ENCODE data around the gene DSTN. TPM values are rescaled to one million over a fixed set of nuclear protein-coding genes. Genes with fewer than 3 reads are reported as not detected.

Gene DSTN
- total and polyA plus RNA-seq, 9 donors: 162 to 1,033 (median 324) TPM

GRCh38 chr20:17617868-17618672, 48.2 kb downstream of the DSTN start:
- no peaks in the 10 kb centered on the region for H3K36me3 ChIP-seq
- WGBS, 3 donors: 82 to 88% (median 87%) methylated on average over 20 of the region's 20 CpGs
- intact Hi-C loops (cut with DNase I): loop anchor here (2.0 to 5.0 kb wide), 2 partner anchors 81 kb away; no protein-coding TSS in a partner anchor
- peak in 3 of 5 donors; percentile 19 to 42 (median 25) for DNase-seq
- H3K4me1 ChIP-seq (ENCODE audit: insufficient read depth): peaks cover 6% of the 10 kb centered on the region
- no peaks in the 10 kb centered on the region for H3K27me3 ChIP-seq
- no peak overlapping the region for H3K27ac ChIP-seq
- no peak for TF ChIP-seq POLR2A (IDR thresholded peaks at IDR 0.05)
- TF ChIP-seq EP300 (IDR thresholded peaks at IDR 0.05): no peak
- no peak for TF ChIP-seq CTCF (IDR thresholded peaks at IDR 0.05)
- no peaks in the 10 kb centered on the region for H3K9me3 ChIP-seq
- no peak overlapping the region for H3K4me3 ChIP-seq

GRCh38 chr20:17618673-17619013, 48.8 kb downstream of the DSTN start:
- no peak for DNase-seq
- H3K4me1 ChIP-seq (ENCODE audit: insufficient read depth): peaks cover 6% of the 10 kb centered on the region

GRCh38 chr20:17619351-17620093, 49.6 kb downstream of the DSTN start:
- no peaks in the 10 kb centered on the region for H3K9me3 ChIP-seq
- DNase-seq: peak in 2 of 5 donors; percentile 17 to 19
- H3K27me3 ChIP-seq: no peaks in the 10 kb centered on the region
- no peak overlapping the region for H3K27ac ChIP-seq
- no peak for TF ChIP-seq POLR2A (IDR thresholded peaks at IDR 0.05)
- no peaks in the 10 kb centered on the region for H3K36me3 ChIP-seq
- intact Hi-C loops (cut with DNase I): loop anchor here in 3 of 4 donors (5.0 kb wide), 1 partner anchor 82 kb away; no protein-coding TSS in a partner anchor
- 81 to 83% (median 83%) methylated on average over 28 to 29 of the region's 29 CpGs for WGBS, 3 donors
- H3K4me3 ChIP-seq: no peak overlapping the region
- H3K4me1 ChIP-seq (ENCODE audit: insufficient read depth): peaks cover 6% of the 10 kb centered on the region

More at GRCh38 chr20:17618673-17619013, 48.8 kb downstream of the DSTN start:
- TF ChIP-seq CTCF (IDR thresholded peaks at IDR 0.05) (no peak), POLR2A (IDR thresholded peaks at IDR 0.05) (no peak), EP300 (IDR thresholded peaks at IDR 0.05) (no peak)
- no peaks in the 10 kb centered on the region for H3K9me3 ChIP-seq
- intact Hi-C loops (cut with DNase I): loop anchor here in 3 of 4 donors (5.0 kb wide), 1 partner anchor 81 kb away; no protein-coding TSS in a partner anchor
- no peaks in the 10 kb centered on the region for H3K36me3 ChIP-seq
- H3K27ac ChIP-seq: no peak overlapping the region
- H3K4me3 ChIP-seq: no peak overlapping the region
- H3K27me3 ChIP-seq: no peaks in the 10 kb centered on the region
- WGBS, 3 donors: 89 to 94% (median 91%) methylated on average over 10 of the region's 10 CpGs

GRCh38 chr20:17620371-17621228, 50.7 kb downstream of the DSTN start:
- 86 to 88% (median 87%) methylated on average over 33 of the region's 33 CpGs for WGBS, 3 donors
- TF ChIP-seq EP300 (IDR thresholded peaks at IDR 0.05): no peak
- no peak for TF ChIP-seq CTCF (IDR thresholded peaks at IDR 0.05)
- no peak for TF ChIP-seq POLR2A (IDR thresholded peaks at IDR 0.05)
- Histone ChIP-seq H3K36me3 (no peaks in the 10 kb centered on the region), H3K27me3 (no peaks in the 10 kb centered on the region), H3K9me3 (no peaks in the 10 kb centered on the region), H3K4me3 (no peak overlapping the region), H3K27ac (no peak overlapping the region), H3K4me1 (ENCODE audit: insufficient read depth) (no peaks in the 10 kb centered on the region)
- DNase-seq: peak in 2 of 5 donors; percentile 17 to 24
- intact Hi-C loops (cut with DNase I): no loop called here
